ENCODE data around the gene ADAT3.

Gene ADAT3

DNA sequence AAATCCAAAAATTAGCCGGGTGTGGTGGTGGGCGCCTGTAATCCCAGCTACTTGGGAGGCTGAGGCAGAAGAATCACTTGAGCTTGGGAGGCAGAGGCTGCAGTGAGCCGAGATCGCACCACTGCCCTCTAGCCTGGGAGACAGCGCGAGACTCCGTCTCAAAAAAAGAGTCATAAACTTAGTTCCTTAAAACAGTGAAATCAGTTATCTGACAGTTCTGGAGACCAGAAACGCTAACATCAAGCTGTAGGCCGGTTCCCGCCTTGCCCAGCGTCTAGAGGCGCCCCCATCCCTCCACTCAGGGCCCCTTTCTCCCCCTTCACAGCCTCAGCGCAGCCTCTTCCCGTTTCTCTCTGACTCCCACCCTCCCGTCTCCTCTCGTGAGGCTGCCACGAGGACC lies 11.9 kb downstream of the ADAT3 start:
- no peak for DNase-seq

- DNase-seq, result no peak
These were observed 12.7 kb downstream of the ADAT3 start for GRCh38 chr19:1917926-1918325.

DNA sequence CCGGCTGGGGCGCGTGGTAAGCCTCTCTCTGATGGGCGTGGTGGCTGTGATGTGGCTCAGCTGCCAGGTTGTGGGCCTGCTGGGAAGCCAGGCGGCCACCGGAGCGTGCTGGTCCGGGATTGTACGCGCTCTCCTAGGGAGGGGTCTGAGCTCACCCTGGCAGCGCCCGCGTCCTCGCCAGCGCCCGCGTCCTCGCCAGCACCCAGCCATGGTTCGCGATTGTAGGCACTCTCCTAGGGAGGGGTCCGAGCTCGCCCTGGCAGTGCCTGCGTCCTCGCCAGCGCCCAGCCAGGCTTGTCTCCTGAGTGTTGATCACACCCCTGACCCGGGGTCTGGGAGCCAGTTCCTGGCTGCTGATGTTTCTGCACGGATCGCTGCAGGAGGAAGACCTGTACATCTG lies 13.8 kb downstream of the ADAT3 start:
- DNase-seq, result no peak

DNA sequence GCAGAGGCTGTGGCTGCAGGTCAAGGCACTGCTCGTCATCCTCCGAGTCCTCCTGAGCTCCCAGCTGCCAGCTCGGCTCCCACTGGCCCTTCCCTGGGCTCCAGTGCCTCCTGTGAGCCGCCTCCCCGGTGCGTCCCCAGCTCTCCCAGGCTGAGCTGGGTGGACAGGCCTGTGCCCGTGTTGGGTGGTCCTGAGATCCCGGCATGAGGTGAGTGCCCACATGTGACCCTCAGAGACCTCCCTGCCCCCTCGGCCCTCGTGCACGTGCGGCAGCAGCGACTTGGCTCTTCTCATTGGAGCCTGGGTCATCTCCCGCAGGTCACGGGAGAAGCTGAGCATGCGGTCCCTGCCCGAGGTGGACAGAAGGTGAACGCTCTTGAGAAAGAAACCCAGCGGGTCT lies 15.4 kb downstream of the ADAT3 start:
- no peak for DNase-seq

- DNase-seq, result no peak
These were observed 16.1 kb downstream of the ADAT3 start for GRCh38 chr19:1921326-1921725.

DNA sequence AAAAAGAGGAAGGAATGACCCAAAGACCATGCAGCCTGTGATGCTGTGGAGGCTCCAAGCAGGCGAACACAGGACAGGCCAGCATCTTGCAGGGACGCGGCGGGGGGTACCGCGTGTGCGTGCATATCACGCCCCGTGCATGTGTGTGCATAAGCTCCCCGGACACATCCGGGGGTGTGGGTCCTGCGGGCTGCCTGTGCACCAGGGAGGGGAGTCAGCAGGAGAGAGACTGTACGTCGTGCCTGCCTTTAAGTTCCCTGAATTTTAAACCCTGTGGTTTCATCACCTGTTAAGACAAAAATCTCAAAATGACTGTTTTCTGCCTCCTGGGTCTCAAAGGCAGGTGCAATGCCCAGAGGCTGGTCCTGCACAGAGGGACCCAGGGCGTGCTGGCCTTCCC lies 16.6 kb downstream of the ADAT3 start:
- no peak for DNase-seq

GRCh38 chr19:1922803-1923202 lies 17.6 kb downstream of the ADAT3 start:
- no peak for DNase-seq

GRCh38 chr19:1923319-1923718 lies 18.1 kb downstream of the ADAT3 start:
- peak; percentile 48 for DNase-seq

DNA sequence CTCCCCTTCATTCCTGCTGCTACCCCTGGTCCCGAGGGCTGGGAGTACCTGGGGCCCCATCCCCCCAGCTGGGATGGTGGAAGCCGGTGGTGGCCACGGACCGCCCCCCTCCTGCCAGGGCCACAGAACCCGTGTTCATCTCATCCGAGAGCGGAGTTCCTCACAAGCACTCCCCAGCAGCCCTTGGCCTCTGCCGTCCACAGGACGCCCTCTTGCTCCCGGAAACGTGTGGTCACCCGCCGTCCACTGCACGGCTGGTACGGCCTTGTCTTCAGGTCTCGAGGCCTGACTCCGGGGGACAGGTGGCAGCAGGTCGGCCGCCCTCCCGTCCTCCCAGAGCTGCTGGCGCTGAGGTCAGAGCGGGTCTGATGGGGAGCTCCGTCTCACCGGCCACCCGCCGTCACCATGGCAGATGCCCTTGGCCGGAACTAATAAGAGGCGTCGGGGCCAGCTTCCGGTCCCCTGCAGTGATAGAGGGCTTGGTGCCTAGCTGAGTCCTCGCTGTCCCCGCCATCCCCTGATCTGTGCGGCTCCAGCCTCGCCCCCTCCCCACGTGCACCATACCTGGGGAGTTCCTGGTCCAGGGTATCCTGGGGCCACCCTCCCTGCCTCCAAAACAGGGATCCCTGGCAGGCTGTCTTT lies 19.2 kb downstream of the ADAT3 start:
- no peak for DNase-seq

DNA sequence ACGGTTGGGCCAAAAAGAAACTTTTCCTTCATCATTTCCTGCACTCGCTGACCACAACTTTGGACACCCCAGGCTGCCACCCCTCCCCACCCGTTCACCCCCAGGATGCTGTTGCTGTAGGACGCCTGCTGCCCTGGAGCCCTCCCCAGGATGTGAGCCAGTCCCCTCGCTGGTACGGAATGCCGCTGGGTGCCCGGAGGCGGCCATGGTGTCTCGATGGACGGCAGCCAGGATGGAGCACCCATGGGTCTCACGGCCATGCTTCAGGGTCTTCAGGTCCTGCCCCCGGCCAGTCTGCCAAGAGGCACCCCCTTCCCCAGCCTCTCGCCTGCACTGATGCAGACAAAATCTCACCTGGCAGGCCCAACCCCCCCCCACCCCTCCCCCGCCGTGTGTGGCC lies 20.3 kb downstream of the ADAT3 start:
- DNase-seq, result no peak

GRCh38 chr19:1929021-1929742 lies 24.0 kb downstream of the ADAT3 start:
- peak; percentile 81 for DNase-seq

DNA sequence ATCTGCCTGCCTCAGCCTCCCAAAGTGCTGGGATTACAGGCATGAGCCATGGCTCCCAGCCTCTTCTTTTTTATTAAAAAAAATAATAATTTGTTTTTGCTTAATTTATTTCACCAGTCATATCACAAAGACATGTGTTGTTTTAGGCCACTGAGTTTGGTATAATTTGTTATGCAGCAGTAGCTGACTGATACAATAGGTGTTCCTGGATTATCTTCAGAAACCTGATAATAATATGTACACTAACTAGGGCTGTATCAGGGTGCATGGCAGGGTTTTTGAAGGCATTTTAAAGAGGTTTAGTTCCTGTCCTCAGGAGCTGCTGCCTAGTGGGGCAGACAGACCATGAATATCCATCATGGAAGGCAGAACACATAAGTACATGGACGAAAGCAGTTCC lies 26.2 kb downstream of the ADAT3 start:
- no peak for DNase-seq

DNA sequence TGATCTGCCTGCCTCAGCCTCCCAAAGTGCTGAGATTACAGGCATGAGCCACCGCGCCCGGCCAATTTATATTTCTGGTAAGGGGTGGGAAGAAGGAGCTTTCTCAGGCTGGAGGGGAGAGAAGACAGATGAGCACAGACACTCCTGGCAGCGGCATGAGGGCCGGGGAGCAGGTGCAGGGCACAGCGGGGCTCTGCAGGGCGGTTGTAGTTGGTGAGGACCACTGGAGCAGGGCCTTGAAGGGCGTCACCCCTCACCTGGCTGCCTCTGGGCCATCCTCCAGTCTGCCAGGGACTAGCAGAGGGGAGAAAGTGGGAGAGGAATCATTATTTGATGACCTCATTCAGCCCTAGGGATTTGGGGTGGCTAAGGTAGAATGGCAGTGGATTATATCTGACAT lies 27.2 kb downstream of the ADAT3 start:
- DNase-seq, result no peak

- DNase-seq, result no peak
These were observed 28.0 kb downstream of the ADAT3 start for GRCh38 chr19:1933244-1933643.

DNA sequence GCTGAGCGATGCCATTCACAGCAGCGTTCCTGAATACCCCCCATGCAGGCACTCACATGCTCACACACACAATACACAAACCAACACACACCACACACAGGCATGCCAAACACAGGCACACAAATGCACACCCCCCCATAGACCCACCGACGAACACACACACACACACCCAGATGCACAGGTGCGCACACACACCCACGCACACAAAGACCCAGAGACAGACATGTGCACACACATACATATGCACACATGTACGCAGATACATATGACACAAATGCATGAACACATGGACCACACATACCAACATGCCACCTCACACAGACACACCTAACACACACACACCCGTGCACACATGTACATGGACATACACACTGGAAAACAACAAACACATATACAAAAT lies 28.7 kb downstream of the ADAT3 start:
- no peak for DNase-seq

DNA sequence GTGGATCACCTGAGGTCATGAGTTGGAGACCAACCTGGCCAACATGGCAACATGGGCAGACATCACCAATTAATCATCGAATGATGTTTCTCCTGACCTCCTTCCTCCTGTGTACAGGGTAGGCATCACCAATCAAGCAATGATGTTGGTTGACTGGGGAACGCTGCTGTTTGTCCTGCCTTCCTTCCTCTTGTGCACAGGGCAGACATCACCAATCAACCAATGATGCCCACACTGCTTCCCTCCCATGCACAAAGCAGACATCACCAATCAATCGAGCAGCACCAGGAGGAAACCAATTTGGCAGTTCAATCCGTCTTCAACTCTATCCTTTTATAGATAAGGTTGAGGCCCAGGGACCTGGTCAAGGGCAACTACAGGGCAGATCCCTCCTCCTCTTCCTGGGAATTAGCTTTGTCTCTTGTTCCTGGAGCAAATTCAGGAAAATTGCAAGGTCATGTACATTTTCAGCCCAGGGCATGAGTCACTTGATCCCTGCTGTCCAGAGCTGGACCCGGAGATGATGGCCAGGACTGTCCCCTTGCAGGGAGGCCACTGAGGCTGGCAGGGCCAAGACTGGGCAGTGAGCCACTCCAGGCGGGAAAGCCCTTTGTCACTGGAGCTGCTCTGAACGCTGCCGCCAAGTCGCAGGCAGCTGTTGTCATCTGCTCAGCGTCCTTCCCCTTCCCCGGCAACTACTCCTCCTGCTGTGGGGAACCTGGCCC lies 30.4 kb downstream of the ADAT3 start:
- DNase-seq, result peak; percentile 51

GRCh38 chr19:1936430-1936829 lies 31.2 kb downstream of the ADAT3 start:
- no peak for DNase-seq

DNA sequence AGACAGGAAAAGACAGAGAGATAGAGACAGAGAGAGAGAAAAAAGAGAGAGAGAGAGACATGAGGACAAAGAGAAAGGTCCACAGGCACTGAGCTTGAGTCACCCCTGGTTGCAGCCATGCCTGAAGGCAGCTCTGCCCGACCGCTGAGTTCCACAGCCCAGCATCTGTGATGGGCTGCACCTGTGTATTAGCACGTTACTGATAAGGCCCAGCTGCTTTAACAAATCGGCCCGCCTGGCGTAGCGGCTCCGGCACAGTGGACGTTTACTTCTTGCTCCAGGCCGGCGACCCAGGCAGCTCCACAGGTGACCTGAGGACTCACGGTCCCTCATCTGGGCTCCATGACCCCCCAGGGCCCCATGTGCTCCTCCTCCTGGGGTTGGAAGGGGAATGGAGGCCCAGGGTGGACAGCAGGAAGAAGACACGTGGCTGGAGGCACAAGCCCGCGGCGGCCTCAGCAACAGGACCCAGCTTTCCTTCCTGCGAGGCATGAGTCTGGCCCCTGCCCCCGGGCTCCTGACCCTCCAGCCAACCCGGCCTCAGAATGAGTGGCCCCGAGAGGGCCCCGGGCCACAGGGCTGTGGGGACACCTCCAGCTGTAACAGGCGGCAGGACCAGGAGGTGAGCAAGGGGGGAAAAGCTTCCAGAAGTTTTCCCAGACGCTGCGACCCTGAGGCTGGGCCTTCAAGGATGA lies 31.9 kb downstream of the ADAT3 start:
- no peak for DNase-seq

DNA sequence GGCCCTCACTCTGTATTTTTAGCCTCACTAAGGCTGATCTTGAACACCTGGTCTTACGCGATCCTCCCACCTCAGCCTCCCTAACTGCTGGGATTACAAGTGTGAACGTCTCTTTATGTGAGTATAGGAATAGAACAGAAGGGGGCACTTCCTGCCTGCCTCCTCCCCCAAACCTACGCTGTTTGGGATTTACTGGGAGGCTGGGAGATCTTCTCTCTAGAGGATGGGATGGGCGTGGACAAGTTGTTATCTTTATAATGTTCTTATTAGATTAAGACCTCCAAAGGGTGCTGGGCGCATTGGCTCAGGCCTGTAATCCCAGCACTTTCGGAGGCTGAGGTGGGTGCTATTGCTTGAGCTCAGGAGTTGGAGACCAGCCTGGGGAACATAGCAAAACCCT lies 32.9 kb downstream of the ADAT3 start:
- DNase-seq, result no peak

- DNase-seq, result no peak
These were observed 36.2 kb downstream of the ADAT3 start, which contains the start of gene CSNK1G2 for GRCh38 chr19:1941146-1942077. Gene CSNK1G2, plus strand, starts transcription at chr19:1941172. Its CDS starts 28,601 bp downstream, at chr19:1969773.

GRCh38 chr19:1942078-1942933 lies 37.1 kb downstream of the ADAT3 start:
- peak; percentile 87 for DNase-seq
